PFSK-1 (cell line): ENCODE data around the gene ULBP2.

Experiments
- FOXP2 ChIP-seq: optimal IDR thresholded peaks from 2 replicates; pipeline ENCODE3; 2011; ENCODE audit warnings: borderline replicate concordance, control low read depth, inconsistent platforms; ENCODE audit not compliant: insufficient read depth; ENCODE audit errors: extremely low read length, extremely low read depth
- POLR2AphosphoS5 ChIP-seq: IDR thresholded peaks from 2 replicates; pipeline ENCODE4 v1.6.1; 2012; ENCODE audit warnings: low read depth, mild to moderate bottlenecking, control low read depth, low read length, moderate library complexity
- REST ChIP-seq, 2 experiments: IDR thresholded peaks; 2 replicates each; pipeline versions ENCODE4 v1.6.1 to v1.8.0; 2011 to 2012; ENCODE audit warnings: low read depth in 2 of 2, low read length in 2 of 2, control low read depth in 1 of 2, inconsistent platforms in 1 of 2, mild to moderate bottlenecking in 1 of 2, moderate library complexity in 1 of 2; ENCODE audit not compliant: insufficient read depth in 1 of 2
- SIN3A ChIP-seq: IDR thresholded peaks from 2 replicates; pipeline ENCODE4 v1.6.1; 2012; ENCODE audit warnings: mild to moderate bottlenecking, low read length, moderate library complexity, borderline replicate concordance; ENCODE audit not compliant: insufficient read depth
- TAF1 ChIP-seq: IDR thresholded peaks from 2 replicates; pipeline ENCODE4 v1.6.1; 2012; ENCODE audit warnings: low read length, control low read depth, borderline replicate concordance; ENCODE audit not compliant: insufficient read depth

DNA sequence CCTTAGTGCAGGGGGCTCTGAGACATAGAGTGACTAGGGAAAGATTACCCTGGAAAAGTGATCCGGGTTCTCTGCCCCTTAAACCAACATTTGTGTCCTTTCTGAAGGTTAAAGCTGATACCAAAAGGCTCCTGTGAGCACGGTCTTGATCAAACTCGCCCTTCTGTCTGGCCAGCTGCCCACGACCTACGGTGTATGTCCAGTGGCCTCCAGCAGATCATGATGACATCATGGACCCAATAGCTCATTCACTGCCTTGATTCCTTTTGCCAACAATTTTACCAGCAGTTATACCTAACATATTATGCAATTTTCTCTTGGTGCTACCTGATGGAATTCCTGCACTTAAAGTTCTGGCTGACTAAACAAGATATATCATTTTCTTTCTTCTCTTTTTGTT, 6.8 kb downstream of the ULBP2 start:
- TF ChIP-seq SIN3A: no peak
- no peak for TF ChIP-seq POLR2AphosphoS5
- no peak for TF ChIP-seq REST (IDR thresholded peaks at IDR 0.05; ENCODE audit: insufficient read depth in 1 of 2, low read depth in 2 of 2, low read length in 2 of 2)
- TF ChIP-seq FOXP2: no peak
- TF ChIP-seq TAF1: no peak
